Measurements from ENCODE around the gene XPNPEP1.

Gene XPNPEP1

DNA sequence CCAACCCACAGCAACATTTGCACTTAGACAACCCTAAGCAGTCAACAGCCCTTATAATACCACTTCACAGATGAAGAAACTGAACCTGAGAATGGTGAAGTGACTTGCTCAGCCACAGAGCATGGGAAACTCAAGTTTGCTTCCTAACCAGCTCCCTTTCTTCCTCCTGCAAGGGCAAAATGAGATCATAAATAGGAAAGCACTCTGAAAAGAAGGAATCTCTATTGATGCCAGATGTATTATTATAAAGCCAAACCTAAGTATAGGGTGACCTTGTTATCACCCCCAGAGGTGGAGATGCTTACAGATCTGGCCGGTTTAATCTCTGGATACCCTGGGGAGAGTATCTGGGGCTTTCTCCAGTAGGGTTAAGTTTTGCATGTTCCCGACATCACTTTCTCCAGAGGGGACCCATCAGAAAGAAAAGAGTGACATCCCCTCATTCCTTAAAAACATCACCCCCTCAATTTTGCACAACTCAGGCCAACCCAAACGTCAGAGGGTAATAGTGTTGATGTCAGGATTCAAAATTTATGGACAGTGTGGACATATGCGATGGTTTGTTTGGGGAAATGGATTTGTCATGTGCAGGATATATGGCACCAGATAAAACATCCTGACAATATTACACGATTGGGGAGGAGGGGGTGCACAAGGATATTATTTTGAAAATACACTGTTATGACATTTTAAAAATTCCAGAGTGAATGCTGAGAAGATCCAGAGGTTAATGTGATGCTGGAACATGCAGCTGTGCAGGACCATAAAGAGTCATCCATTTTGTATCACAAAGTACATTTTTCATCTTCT is 24.0 kb upstream of the XPNPEP1 start:
- no peak for DNase-seq (ENCODE audit: low read depth)

DNA sequence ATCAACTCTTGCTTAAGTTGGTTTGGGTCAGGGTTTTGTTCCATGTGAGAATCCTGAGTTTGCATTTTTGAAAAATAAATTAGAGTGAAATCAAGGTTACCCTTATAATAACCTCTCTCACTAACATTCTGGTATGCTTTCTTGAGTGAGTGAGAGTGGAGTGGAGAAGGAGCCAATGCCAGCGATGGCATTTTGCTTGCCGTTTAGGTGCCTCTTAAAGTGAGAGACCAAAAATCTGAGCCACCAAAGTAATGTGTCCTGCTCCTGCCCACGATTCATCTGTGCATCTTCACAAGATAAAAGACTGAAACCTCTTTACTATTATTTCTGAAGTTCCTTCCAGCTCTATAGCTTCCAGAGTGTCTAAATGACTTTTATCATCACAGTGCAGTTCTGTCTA is 23.4 kb upstream of the XPNPEP1 start:
- no peak for DNase-seq (ENCODE audit: low read depth)

DNA sequence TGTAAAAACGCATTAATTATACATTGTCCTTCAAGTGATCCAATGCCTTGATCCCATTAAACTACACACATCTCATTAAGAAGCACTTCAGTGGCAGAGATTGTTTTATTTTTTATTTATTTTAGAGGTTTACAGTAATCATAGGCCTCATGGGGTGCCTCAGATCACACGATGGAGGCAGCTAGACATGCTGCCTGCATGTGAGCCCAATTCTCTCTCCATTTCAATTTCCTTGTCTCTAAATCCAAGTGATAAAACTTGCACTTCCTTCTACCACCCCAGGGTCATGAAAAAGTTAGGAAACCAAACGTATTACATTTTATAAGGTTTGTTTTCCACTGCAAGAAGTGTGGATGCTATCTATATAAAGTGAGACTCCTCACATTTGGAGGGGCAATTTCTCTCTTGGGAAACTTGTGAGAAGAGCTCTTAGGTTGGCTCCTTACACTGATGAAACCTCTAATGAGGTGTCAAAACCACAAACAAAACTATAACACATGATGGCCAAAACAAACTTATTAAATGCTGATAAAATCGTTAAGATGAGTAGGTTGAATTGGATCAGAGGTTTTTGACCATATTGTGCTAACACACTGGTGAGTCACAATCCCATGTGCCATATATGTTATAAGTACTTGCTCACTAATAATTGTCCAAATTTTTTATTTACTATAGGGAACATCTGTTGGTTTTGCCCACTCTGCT is 22.3 kb upstream of the XPNPEP1 start:
- no peak for DNase-seq (ENCODE audit: low read depth)

DNA sequence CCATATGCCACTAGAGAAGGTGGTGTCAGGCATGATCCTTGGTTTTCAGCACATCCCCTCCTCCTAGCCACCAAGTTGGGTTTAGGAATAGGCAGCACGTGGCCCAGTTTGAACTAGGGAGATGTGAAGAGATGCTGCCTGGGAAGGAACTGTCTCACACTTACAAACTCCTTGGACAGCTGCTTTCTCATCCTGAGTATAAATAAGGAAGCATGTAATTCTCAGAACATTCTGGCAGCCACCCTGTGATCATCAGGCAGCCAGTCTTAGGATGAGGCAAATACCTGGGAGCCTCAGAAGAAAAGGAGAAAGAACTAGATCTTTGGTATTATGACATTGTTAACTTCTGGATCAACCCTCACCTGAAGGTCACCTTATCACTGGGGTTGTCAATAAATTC is 21.3 kb upstream of the XPNPEP1 start:
- no peak for DNase-seq (ENCODE audit: low read depth)

DNA sequence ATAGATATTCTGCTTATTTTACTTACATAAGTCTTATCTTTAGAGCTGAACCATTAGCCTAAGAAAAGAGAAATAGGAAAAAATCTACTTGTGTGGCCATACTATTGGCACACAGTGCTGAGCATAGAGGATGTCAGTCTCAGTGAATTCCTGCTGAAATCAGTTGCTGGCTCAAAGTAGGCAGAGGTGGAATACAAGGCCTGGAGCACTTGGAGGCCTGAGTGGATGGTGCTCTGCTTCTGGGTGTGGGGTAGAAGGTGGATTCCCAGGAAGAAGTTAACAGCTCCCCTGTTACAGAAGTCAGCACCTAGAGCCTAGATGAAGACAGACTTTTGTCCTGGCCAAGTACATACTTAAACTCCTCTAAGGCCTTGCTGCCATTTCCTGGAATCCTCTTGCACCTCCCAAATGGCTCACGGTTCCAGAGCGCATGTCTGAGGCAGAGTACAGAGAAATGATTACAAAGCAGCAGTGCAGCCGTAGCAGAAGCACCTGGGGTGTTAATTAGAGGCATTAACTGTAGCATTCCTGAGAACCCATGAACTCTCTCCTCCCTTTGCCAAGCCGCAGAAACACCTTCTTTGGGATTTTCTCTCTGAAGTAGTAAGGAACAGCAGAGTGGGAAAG is 18.0 kb upstream of the XPNPEP1 start:
- DNase-seq (ENCODE audit: low read depth) = no peak

DNA sequence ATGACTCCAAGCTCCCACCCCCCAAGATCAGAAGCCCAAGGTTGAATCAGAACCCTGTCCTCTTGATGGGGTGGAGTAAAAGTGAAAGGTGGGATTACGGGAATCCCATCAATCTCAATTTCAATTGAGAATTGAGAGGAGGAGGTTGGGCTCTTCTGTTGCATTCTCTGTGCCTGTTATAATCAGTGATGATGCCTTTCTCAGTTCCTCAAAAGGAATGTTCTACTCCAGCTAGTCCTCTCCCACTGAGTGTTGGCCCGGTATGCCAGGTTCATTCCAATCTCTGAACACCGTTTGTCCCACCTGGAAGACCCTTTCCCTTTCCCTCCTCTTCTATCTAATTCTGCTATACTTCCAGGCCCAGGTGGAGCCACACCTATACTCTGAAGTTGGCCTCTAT is 17.2 kb upstream of the XPNPEP1 start:
- no peak for DNase-seq (ENCODE audit: low read depth)

DNA sequence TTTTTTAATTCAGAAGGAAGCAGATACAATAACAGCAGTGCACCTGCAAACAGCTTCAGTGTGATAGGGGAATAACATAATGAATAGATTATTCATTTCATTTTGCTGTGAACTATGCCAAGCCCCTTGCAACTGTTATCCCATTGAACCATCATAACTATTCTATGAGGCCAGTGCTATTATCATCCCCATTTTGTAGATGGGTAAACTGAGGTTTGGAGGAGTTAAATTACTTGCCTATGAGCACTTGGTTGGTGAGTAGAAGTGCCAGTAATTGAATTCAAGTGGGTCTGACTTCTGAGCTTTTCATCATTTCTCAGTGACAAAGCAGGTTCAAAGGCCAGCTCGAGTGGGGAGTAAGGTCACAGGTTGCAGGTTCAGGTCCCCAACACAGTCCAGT is 16.8 kb upstream of the XPNPEP1 start:
- no peak for DNase-seq (ENCODE audit: low read depth)

DNA sequence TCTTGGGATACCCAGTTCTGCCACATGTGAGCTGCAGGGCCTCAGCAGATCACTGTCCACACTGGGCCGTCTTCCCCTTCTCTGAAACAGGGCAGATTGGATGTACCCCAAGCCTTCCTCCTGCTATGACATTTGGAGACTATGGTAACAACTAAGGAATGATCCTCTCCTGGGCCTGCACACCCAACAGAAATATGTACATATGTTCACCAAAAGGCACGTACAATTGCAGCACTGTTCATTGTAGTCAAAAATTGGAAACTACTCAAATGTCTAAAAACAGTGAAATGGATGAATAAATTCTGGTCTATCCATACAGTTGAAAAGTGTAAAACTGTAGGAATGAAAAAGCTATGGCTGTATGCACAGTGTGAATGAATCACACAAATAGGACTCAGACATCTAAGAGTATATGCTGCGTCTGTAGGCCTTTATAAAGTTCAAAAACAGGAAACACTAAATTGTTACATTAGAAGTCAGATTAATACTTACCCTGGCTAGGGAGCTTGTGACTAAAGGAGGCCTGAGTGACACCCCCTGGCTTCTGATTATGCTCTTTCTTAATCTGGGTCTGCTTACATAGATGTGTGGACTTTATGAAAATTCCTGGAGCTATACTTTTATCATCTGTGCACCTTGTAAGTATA is 16.1 kb upstream of the XPNPEP1 start:
- no peak for DNase-seq (ENCODE audit: low read depth)

DNA sequence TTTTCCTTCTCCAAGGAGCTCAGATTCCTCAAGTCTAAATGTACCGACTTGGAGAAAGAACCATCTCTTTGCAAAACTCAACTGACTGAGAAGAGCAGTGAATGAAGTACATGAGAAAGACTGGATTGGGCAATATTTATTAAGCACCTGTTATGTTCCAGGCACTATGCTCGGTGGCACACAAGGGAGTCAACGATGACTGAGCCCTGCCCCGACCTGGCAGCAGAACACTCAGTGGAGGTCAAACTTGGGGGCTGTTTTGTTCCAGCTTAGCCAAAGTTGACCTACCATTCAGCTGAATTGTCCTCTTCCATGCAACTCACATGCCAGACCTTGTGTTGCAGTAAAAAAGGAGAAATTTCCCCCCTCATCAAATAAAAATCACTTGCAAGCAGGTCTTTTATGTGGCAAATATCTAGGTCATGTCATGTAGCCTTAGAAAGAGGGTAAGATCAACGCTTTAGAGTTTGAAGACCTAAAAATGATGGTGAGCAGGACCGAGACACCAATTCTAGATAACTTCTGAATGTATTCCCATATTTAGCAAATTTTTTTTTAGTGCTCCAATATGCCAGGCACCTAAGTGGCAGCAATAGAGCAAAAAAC is 14.3 kb upstream of the XPNPEP1 start:
- no peak for DNase-seq (ENCODE audit: low read depth)

DNA sequence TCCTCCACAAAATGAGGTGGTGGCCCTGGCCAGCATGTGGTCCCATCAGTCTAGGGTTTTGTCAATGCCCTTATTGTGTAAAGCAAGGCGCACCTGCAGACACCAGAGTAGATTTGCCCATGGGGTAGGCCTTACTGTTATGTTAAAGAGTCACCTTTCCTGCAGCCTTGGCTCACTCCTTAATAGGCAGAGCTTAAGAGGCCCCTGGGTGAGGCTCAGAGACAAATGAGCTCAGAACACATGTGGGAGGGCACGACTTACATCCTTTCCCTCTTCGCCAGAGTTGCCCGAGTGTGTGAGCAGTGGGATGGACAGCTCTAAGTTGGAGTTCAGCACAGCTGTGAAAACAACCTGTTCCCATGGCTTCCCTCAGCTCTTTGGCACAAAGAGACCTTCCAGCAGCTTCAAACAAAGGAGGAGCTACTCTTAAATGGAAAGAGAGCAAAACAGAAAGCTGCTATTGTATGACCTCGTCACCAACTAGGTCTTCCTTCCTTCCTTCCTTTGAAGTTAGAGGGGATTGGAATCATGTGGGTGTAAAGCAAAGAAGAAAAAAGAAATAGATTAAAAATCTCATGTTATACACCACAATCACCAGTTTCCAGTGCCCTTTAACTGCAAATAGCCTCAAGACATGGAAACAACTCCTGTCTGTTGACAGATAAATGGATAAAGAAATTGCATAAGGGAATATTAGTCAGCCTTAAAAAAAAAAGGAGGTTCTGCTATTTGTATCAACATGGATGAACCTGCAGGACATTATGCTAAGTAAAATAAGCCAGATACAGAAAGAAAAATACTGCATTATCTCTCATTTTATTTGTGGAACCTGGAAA is 11.9 kb upstream of the XPNPEP1 start:
- DNase-seq (ENCODE audit: low read depth) = peak; percentile 66

DNA sequence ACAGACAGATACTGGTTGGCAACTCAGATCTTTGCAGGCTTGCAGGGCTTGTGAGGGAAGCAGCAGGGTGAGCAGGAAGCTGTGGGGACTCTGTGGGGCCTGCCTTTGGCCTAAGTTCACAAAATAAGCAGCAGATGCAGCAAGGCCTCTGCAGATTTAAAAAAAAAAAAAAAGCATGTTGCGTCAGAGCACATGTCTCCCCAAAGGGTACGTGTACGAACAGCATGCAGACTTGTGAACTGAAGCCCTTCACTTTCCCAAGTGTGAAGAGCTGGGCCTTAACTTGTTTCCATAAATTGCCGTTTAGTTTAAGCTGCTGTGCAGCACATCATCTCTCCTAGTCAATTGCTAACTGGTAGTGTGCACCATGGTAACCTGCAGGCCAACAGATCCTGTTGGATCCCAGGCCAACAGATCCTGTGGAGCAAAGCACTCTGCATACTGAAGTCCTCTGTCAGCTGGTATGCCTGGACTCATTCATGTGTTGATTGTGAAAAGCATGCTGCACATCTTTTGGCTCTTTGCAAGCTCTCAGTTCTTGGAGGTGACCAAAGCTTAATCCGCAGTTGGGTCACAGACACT is 10.8 kb upstream of the XPNPEP1 start:
- DNase-seq (ENCODE audit: low read depth) = no peak

DNA sequence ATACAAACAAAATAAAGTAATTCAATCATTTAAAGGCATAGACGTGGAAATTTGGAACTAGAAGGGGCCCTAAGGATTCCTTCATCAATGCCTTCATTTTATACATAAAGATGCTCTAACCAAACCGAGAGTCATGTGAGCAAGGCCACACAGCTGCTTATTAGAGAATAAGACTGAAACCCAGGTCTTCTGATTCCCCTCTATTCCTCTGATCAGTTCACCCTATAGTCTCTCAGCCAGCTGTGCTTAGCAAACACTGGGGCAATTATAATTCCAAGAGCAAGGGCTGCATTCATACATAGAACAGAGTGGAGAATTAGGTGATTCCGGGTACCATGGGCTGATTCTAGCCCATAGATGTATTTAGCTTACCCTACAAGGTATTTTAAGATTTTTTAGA is 9.7 kb upstream of the XPNPEP1 start:
- no peak for DNase-seq (ENCODE audit: low read depth)

DNA sequence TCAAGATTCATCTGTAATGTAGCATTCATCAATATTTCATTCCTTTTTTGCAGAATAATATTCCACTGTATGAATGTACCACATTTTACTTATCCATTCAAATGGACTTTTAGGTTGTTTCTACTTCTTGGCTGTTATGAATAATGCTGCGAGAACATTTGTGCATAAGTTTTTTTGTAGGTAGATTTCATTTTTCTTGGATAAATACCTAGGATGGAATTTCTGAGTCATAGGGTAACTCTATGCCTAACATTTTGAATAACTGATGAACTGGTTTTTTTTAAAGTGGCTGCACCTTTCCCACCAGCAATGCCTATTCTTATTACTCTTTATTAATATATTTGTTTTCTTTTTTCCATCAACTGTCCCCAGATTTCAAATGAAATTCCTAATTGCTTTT is 9.1 kb upstream of the XPNPEP1 start:
- DNase-seq (ENCODE audit: low read depth) = peak; percentile 41

DNA sequence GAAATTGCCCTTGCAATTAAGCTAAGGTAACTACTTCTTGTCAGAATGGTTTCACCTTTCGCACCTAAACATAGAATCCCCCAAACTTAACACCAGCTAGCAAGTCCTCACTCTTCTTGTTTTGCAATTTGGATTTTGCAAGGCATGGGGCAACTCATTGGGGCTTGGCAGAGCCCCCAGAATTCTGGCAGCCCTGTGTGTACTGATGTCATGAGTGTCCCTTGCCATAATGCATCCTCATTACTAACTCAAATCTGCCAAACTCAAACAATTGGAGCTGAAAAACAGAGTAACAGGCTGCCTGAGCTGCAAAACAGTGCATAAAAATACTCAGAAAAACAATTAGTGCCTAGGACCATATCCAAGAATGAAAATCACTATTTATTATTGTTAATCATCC is 7.9 kb upstream of the XPNPEP1 start:
- DNase-seq (ENCODE audit: low read depth) = no peak

DNA sequence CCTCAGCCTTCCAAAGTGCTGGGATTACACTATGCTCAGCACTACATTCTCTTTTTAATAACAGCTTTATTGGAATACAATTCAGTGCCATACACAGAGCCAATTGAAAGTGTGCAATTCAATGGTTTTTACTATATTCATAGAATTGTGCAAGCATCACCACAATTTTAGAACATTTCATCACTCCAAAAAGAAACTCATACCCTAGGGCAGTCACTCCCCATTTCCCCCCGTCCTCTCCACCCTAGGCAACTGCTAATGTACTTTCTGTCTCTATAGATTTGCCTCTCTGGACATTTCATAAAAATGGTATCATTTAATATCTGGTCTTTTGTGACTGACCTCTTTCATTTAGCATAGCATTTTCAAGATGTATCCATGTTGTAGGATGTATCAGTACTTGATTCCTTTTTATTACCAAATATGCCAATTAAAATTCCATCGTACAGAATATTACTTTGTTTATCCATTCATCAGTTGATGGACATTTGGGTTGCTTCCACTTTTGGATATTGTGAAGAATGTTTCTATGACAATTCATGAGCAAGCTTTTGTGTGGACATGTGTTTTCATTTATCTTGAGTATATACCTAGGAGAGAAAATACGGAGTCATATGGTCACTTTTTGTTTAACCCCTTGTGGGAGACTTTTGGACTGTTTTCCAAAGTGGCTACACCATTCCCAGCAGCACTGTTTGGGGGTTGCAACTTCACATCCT is 6.3 kb upstream of the XPNPEP1 start:
- no peak for DNase-seq (ENCODE audit: low read depth)

DNA sequence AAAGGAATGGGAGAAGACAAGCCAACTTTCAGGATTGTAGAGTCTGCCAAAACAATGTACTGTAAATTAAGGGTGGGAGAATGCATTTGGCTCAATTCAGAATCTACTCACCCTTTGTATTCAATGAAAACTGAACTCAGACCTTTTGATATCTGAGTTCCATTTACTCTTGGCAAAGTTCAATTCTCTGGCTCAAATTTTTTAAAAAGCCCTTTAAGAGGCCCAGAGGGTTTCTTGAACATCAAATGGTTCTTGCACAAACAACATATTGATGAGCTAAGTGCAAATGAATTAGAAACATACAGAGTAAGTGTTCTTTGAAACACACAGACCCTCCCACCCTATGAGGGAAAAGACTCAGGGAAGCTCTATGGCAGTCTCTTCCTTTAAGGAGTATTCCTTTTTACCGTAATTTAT is 5.2 kb upstream of the XPNPEP1 start:
- no peak for DNase-seq (ENCODE audit: low read depth)

DNA sequence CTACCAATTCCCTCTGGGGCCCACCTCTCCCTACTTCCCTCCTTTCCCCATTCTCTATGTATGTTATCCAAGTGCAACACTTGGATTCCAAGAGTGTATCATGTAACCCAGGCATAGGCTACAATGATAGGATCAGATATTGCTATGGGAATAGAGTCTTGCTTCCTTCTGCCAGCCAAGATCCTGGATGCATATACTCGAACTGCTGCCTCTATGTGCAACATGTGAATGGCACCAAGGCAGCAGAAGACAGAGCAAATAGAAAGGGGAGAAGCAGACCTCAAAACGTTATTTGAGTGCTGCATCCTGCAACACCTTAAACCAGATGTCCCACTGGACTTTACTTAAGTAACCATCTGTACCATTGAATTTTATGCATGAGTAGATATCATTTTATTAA is 3.5 kb upstream of the XPNPEP1 start:
- no peak for DNase-seq (ENCODE audit: low read depth)

DNA sequence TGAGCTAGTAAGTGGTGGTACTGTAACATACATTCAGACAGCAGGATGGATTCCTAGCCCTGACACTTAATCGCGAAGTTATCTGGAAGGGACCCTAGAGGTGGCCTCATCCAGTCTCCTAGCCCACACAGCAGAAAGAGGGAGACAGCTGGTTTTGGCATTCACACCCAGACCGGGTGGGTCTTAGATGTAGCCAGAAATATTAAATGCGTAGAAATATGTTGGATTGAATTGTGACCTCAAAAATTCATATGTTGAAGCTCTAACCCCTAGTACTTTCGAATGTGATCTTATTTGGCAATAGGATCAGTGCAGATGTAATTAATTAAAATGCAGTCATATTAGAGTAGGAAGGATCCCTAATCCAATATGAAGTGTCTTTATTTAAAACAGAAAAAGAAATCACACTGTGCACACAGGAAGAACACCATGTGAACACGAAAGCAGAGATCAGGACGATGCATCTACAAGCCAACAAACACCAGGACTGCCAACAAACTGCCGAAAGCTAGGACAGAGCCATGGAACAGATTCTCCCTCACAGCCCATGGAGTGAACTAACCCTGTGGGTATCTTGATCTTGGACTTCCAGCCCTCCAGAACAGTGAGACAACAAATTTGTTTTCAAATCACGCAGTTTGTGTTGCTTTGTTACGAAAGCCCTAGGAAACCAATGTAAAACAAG is 2.9 kb upstream of the XPNPEP1 start:
- no peak for DNase-seq (ENCODE audit: low read depth)

DNA sequence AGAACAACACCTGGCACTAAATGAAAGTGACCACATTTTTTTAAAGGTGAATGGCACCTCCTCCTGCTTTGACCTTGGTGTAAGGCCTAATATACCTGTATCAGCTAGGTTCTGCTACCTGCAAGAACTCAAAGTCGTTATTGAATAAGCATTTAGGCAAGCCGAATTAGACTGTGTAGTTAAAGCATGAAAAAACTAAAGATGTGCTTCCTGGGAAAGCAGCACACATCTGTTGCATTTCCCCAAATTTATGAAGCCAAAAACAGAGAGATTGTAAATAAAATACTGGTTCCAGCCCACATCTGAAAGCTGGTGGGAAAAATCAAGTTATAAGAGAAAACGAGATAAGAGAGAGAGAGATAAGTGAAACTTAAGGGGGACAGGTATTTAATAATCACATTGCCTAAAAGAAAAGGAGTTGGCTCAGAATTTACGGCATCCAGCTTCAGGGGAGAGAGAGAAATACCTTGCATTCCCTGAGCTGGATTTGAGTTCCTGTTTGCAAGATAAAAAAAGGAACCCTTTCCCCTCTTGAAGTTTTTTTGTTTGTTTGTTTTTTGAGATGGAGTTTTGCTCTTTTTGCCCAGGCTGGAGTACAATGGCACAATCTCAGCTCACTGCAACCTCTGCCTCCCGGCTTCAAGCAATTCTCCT is 1.8 kb upstream of the XPNPEP1 start:
- DNase-seq (ENCODE audit: low read depth) = no peak
